GM23338 (cell line): Measurements from ENCODE around the gene KCNA2. TPM values are rescaled to one million over a fixed set of nuclear protein-coding genes. Genes with fewer than 3 reads are reported as not detected.

Experiments
- ATAC-seq: fragments of 200-7000 bp; cut with Tn5 transposase; 3 replicates; pipeline ENCODE4 v1.9.1; 2020
- DNase-seq: peaks from one replicate; pipeline ENCODE4 v3.0.0-alpha.2; 2015; ENCODE audit warnings: low spot score
- H2AFZ ChIP-seq: fragments of 200-600 bp; sonication (generic); 2 replicates; pipeline ENCODE4 v1.8.0; 2016; ENCODE audit warnings: antibody characterized with exemption, mild to moderate bottlenecking, moderate library complexity
- H3F3A ChIP-seq: fragments of 200-600 bp; sonication (generic); replicated peaks from 2 replicates; pipeline ENCODE4 v1.8.0; 2017; ENCODE audit warnings: antibody characterized with exemption, mixed run types, low read depth
- H3K27ac ChIP-seq: fragments of 200-600 bp; sonication (generic); 2 replicates; pipeline ENCODE4 v1.6.1; 2016; ENCODE audit warnings: low read depth
- H3K27me3 ChIP-seq: fragments of 200-600 bp; sonication (generic); 2 replicates; pipeline ENCODE4 v1.8.0; 2016; ENCODE audit warnings: mild to moderate bottlenecking, mixed run types, moderate library complexity; ENCODE audit not compliant: insufficient read depth
- H3K36me3 ChIP-seq: fragments of 200-600 bp; sonication (generic); 2 replicates; pipeline ENCODE4 v1.8.0; 2016; ENCODE audit warnings: mild to moderate bottlenecking; ENCODE audit not compliant: insufficient read depth
- H3K4me1 ChIP-seq: fragments of 200-600 bp; sonication (generic); 2 replicates; pipeline ENCODE4 v1.8.0; 2016; ENCODE audit warnings: mild to moderate bottlenecking, moderate library complexity; ENCODE audit not compliant: insufficient read depth
- H3K4me2 ChIP-seq: fragments of 200-600 bp; sonication (generic); 2 replicates; pipeline ENCODE4 v1.7.1; 2017; ENCODE audit warnings: mixed run types
- H3K4me3 ChIP-seq: fragments of 200-600 bp; sonication (generic); 2 replicates; pipeline ENCODE4 v1.6.1; 2016; ENCODE audit warnings: mixed run types
- H3K79me2 ChIP-seq: fragments of 200-600 bp; sonication (generic); replicated peaks from 2 replicates; pipeline ENCODE4 v1.8.0; 2017; ENCODE audit warnings: mild to moderate bottlenecking; ENCODE audit not compliant: insufficient read depth
- H3K9me2 ChIP-seq: fragments of 200-600 bp; sonication (generic); 2 replicates; pipeline ENCODE4 v1.8.0; 2017; ENCODE audit not compliant: insufficient read depth
- H4K20me1 ChIP-seq: fragments of 200-600 bp; sonication (generic); replicated peaks from 2 replicates; pipeline ENCODE4 v1.8.0; 2017; ENCODE audit warnings: mild to moderate bottlenecking; ENCODE audit not compliant: insufficient read depth
- H3K27ac Mint-ChIP-seq: 2 replicates; pipeline ENCODE4 v1.8.0; 2020; ENCODE audit warnings: inconsistent platforms, mild to moderate bottlenecking, moderate library complexity, mixed read lengths
- H3K27me3 Mint-ChIP-seq: 3 replicates; pipeline ENCODE4 v1.8.0; 2022; ENCODE audit warnings: low read depth, mild to moderate bottlenecking, moderate library complexity, mixed read lengths, inconsistent platforms; ENCODE audit not compliant: insufficient read depth, poor library complexity
- H3K36me3 Mint-ChIP-seq: 3 replicates; pipeline ENCODE4 v1.8.0; 2021; ENCODE audit warnings: low read depth, mild to moderate bottlenecking, inconsistent platforms, moderate library complexity, mixed read lengths
- H3K4me1 Mint-ChIP-seq: 3 replicates; pipeline ENCODE4 v1.8.0; 2020; ENCODE audit warnings: mild to moderate bottlenecking, inconsistent platforms, mixed read lengths
- H3K4me3 Mint-ChIP-seq: 3 replicates; pipeline ENCODE4 v1.8.0; 2021; ENCODE audit warnings: moderate library complexity, mild to moderate bottlenecking, inconsistent platforms, mixed read lengths
- H3K9me3 Mint-ChIP-seq: 3 replicates; pipeline ENCODE4 v1.8.0; 2020; ENCODE audit warnings: moderate library complexity, mild to moderate bottlenecking, inconsistent platforms, mixed read lengths
- CREB1 ChIP-seq: fragments of 250-450 bp; sonication (Bioruptor Pico); IDR thresholded peaks from 2 replicates; pipeline ENCODE4 v1.5.0; 2020; ENCODE audit warnings: low read depth, mild to moderate bottlenecking, moderate library complexity
- CTCF ChIP-seq, 2 experiments: fragments of 200-600 bp in 1 of 2; sonication (generic) in 1 of 2; conservative IDR thresholded peaks; 2 replicates each; pipeline versions ENCODE4 v1.5.1 to v1.6.1; 2016 to 2017; ENCODE audit warnings: antibody characterized with exemption in 2 of 2, low read depth in 2 of 2, mild to moderate bottlenecking in 2 of 2, moderate library complexity in 1 of 2
- ETS1 ChIP-seq: IDR thresholded peaks from 2 replicates; pipeline ENCODE4 v1.6.1; 2016; ENCODE audit warnings: antibody characterized with exemption
- EZH2 ChIP-seq: fragments of 200-600 bp; sonication (generic); IDR thresholded peaks from one replicate; pipeline ENCODE4 v1.8.0; 2017; ENCODE audit warnings: antibody characterized with exemption, mild to moderate bottlenecking, low read depth; ENCODE audit not compliant: unreplicated experiment
- EZH2phosphoT487 ChIP-seq: fragments of 200-600 bp; sonication (generic); IDR thresholded peaks from one replicate; pipeline ENCODE4 v1.8.1; 2018; ENCODE audit warnings: antibody characterized with exemption; ENCODE audit not compliant: unreplicated experiment
- JUNB ChIP-seq: IDR thresholded peaks from one replicate; pipeline ENCODE4 v1.6.1; 2016; ENCODE audit warnings: antibody characterized with exemption; ENCODE audit not compliant: unreplicated experiment
- NANOG ChIP-seq: IDR thresholded peaks from 2 replicates; pipeline ENCODE4 v1.6.1; 2016; ENCODE audit warnings: antibody characterized with exemption, borderline replicate concordance
- POLR2AphosphoS5 ChIP-seq: IDR thresholded peaks from 2 replicates; pipeline ENCODE4 v1.6.1; 2016; ENCODE audit warnings: antibody characterized with exemption, low read depth
- REST ChIP-seq: IDR thresholded peaks from one replicate; pipeline ENCODE4 v1.6.1; 2018; ENCODE audit warnings: antibody characterized with exemption; ENCODE audit not compliant: unreplicated experiment
- STAT1 ChIP-seq: IDR thresholded peaks from one replicate; pipeline ENCODE4 v1.6.1; 2016; ENCODE audit warnings: antibody characterized with exemption; ENCODE audit not compliant: unreplicated experiment
- ZNF114 ChIP-seq: fragments of 250-450 bp; sonication (Bioruptor Pico); IDR thresholded peaks from 2 replicates; pipeline ENCODE4 v1.5.0; 2020; ENCODE audit warnings: mild to moderate bottlenecking, moderate library complexity
- ZNF331 ChIP-seq: fragments of 250-450 bp; sonication (Bioruptor Pico); IDR thresholded peaks from 2 replicates; pipeline ENCODE4 v1.5.0; 2020; ENCODE audit warnings: low read depth, mild to moderate bottlenecking, moderate library complexity
- ZNF462 ChIP-seq: fragments of 250-450 bp; sonication (Bioruptor Pico); IDR thresholded peaks from 2 replicates; pipeline ENCODE4 v1.5.0; 2020; ENCODE audit warnings: mild to moderate bottlenecking, moderate library complexity
- polyA plus RNA-seq: library from polyadenylated mRNA; unstranded; fragments of >200 nt; fragmentation: Nextera tagmentation; extraction: Ambion mirVana; gene quantifications from 2 replicates; pipeline ENCODE4 v1.2.1, GENCODE V29; 2016
- total RNA-seq: library from RNA; depleted of rRNA; stranded (reverse); fragments of >200 nt; shearing (Covaris generic); gene quantifications from 2 replicates; pipeline ENCODE4 v1.2.3, GENCODE V29; 2014

The KCNA2 gene
- total and polyA plus RNA-seq, 2 experiments from 2014 or later: 0.11 to 1.5 TPM

DNA sequence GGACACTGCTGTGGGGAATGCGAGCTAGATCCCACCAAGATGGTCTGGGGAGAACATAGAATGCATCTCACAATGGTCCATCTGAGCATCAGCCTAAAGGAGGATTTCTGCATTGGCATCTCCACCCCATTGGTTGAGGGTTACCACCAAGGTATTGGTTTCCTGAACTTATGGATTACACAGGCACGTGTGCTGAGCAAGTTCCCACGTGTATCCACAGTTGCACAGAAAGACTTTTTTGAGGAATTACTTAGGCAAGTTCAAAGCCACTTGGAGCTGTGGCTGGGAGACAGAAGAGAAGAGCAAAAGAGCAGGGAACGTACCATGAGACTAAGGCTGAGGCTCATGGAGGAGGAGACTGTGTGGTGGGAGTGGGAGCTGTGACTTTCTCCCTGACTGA, 43.1 kb downstream of the KCNA2 start:
- no peak for ATAC-seq
- peaks cover 25% of the 10 kb centered on the region for H3K27me3 Mint-ChIP-seq
- H3K4me1 ChIP-seq: no peaks in the 10 kb centered on the region
- no peak for DNase-seq
- H3K36me3 ChIP-seq: no peaks in the 10 kb centered on the region
- H3K9me2 ChIP-seq: no peaks in the 10 kb centered on the region
- no peaks in the 10 kb centered on the region for H3F3A ChIP-seq
- no peak overlapping the region for H3K4me3 Mint-ChIP-seq
- H4K20me1 ChIP-seq: no peaks in the 10 kb centered on the region
- no peak overlapping the region for H3K4me2 ChIP-seq
- H3K27ac Mint-ChIP-seq: no peak overlapping the region
- no peaks in the 10 kb centered on the region for H3K79me2 ChIP-seq
- peaks cover 4% of the 10 kb centered on the region; the same call in 1 of the 2 replicates for H3K27me3 ChIP-seq
- TF ChIP-seq POLR2AphosphoS5 (no peak), ZNF462 (CRISPR knock-in tag) (no peak), REST (no peak), ZNF331 (CRISPR knock-in tag) (no peak), CREB1 (CRISPR knock-in tag) (no peak), EZH2phosphoT487 (no peak), ZNF114 (CRISPR knock-in tag) (no peak), STAT1 (no peak), NANOG (no peak), CTCF (conservative IDR thresholded peaks at IDR 0.05; ENCODE audit: low read depth in 2 of 2) (no peak), JUNB (no peak), EZH2 (no peak), ETS1 (no peak)
- H3K9me3 Mint-ChIP-seq: no peaks in the 10 kb centered on the region
- H3K4me3 ChIP-seq: no peak overlapping the region
- H3K36me3 Mint-ChIP-seq: no peaks in the 10 kb centered on the region; the same call in 2 of the 3 replicates
- no peak overlapping the region for H2AFZ ChIP-seq
- H3K4me1 Mint-ChIP-seq: peaks cover 8% of the 10 kb centered on the region
- H3K27ac ChIP-seq: no peak overlapping the region
